Non-pigmented ciliary epithelial cell (primary cell): Measurements from ENCODE around the gene ARHGAP6.

ENCODE experiments used
- DNase-seq: peaks from one replicate; pipeline ENCODE4 v3.0.0-alpha.2; 2010; ENCODE audit warnings: low read depth

Gene ARHGAP6

GRCh38 chrX:11665168-11666111 is at the start of gene ARHGAP6:
Gene ARHGAP6 (minus strand): TSS chrX:11665920. CDS start chrX:11664828, 1,092 bp downstream.
- DNase-seq, result no peak

GRCh38 chrX:11704725-11705495 is 39.2 kb upstream of the ARHGAP6 start:
- no peak for DNase-seq

- DNase-seq, result no peak
These were observed 38.1 kb upstream of the ARHGAP6 start for GRCh38 chrX:11703855-11704254.

- DNase-seq, result no peak
These were observed 37.4 kb upstream of the ARHGAP6 start for GRCh38 chrX:11702965-11703631.

GRCh38 chrX:11702420-11702819 is 36.7 kb upstream of the ARHGAP6 start:
- DNase-seq, result no peak

GRCh38 chrX:11698702-11699101 is 33.0 kb upstream of the ARHGAP6 start:
- DNase-seq, result no peak

- no peak for DNase-seq
These were observed 22.5 kb upstream of the ARHGAP6 start for GRCh38 chrX:11688201-11688600.

- no peak for DNase-seq
These were observed 21.4 kb upstream of the ARHGAP6 start for GRCh38 chrX:11687157-11687556.

GRCh38 chrX:11683057-11683456 is 17.3 kb upstream of the ARHGAP6 start:
- no peak for DNase-seq

GRCh38 chrX:11678158-11678557 is 12.4 kb upstream of the ARHGAP6 start:
- no peak for DNase-seq

GRCh38 chrX:11672213-11672612 is 6.5 kb upstream of the ARHGAP6 start:
- no peak for DNase-seq

- DNase-seq, result no peak
These were observed 4.6 kb upstream of the ARHGAP6 start for GRCh38 chrX:11670316-11670715.

GRCh38 chrX:11666952-11667685 is 1.4 kb upstream of the ARHGAP6 start:
- no peak for DNase-seq

GRCh38 chrX:11666164-11666563 is 444 bp upstream of the ARHGAP6 start:
- DNase-seq, result no peak

- DNase-seq, result no peak
These were observed 1.2 kb downstream of the ARHGAP6 start for GRCh38 chrX:11664211-11665167.

GRCh38 chrX:11663875-11664210 is 1.9 kb downstream of the ARHGAP6 start:
- no peak for DNase-seq

- no peak for DNase-seq
These were observed 10.3 kb downstream of the ARHGAP6 start for GRCh38 chrX:11655282-11656015.

GRCh38 chrX:11648705-11649519 is 16.8 kb downstream of the ARHGAP6 start:
- no peak for DNase-seq

GRCh38 chrX:11647138-11647537 is 18.6 kb downstream of the ARHGAP6 start:
- no peak for DNase-seq
